GM18511 (cell line): ENCODE results near the gene NPNT.
A peak's percentile ranks its signal among the peaks of the same experiment; 100 is the strongest.

ENCODE experiments used
- ATAC-seq: cut with Tn5 transposase; IDR thresholded peaks from one replicate; pipeline ENCODE4 v1.9.1; 2021; ENCODE audit warnings: mild to moderate bottlenecking, moderate library complexity; ENCODE audit not compliant: unreplicated experiment

The NPNT gene

GRCh38 chr4:105917171-105917685 lies 22.0 kb downstream of the NPNT start:
- ATAC-seq = no peak

DNA sequence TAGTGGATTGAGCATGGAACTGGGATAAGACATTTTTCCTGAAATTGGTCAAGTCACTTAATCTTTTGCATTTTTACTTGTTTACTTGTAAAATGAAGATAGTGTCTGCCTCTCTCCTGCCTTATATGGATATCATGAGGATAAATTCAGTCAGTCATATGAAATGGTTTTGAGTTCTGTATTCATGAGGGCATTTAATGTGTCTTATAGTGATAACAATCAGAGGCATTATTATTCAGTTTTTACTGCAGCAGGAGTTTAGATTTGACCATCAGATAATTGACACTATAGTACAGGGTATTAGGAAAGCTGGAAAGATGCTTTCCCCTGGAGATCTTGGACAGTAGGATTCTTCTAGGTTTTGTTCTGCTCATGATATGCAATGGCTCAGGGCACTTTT lies 26.0 kb downstream of the NPNT start:
- ATAC-seq = no peak

GRCh38 chr4:105923497-105924238 lies 28.4 kb downstream of the NPNT start:
- ATAC-seq = no peak

- ATAC-seq = no peak
Measured at GRCh38 chr4:105924341-105924740, 29.1 kb downstream of the NPNT start.

DNA sequence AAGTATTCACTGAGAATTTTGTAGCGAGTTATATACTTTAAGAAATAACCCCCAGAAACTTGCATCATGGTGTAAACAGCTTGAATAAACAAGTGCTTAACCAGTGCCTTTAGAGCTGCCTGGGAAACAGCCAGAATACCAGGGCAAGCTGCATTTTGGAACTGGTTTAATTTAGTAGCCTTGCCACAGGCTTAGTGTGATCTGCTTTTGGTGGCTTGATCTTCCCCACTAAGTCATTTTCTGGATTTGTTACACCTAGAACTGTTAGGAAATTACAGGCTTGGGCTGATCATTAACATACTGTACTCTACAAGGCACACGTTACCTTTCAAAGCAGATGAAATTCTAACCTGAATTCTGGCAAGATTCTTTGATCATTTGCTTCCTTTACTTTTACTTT lies 35.4 kb downstream of the NPNT start:
- no peak for ATAC-seq

GRCh38 chr4:105933083-105933482 lies 37.8 kb downstream of the NPNT start:
- peak; percentile 63 for ATAC-seq

DNA sequence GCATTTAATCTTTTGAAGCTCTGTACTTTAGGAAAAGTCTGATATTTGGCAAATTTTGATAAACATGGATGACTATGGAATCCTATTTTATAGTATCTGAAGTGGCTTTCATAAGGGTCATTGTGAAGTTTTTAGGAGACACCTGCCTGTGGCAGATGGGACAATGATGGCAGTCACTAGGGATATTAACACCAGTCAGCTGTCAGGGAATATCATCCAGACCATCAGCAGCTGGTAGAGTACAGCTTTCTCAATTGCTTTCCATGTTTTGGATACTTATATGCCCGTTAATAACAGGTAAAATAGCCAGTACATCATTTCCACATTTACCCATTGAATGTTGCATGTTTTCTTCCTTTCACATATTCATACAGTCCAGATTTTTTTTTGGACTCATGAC lies 39.1 kb downstream of the NPNT start:
- ATAC-seq = no peak

- ATAC-seq = no peak
Measured at GRCh38 chr4:105936901-105937300, 41.6 kb downstream of the NPNT start.

DNA sequence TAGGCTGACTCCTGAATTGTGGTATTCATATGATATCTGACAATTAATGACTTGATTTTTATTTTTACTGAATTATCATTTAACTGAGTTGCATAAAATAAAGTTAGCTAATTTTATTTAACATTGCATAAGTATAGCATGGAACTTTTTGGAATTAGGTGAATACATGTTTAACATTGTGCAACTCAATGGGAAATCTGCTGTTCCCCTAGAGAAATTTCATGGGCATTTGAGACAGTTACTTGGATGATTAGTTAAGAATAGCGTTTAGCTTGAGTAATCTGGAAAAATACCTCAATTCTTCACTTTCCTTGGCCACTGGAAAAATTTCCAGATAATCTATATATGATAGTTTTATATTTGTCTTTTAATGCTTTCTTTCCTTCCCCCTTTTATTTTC lies 42.5 kb downstream of the NPNT start:
- ATAC-seq = no peak

- ATAC-seq = no peak
Measured at GRCh38 chr4:105943234-105943633, 48.0 kb downstream of the NPNT start.

GRCh38 chr4:105944540-105944939 lies 49.3 kb downstream of the NPNT start:
- ATAC-seq = no peak

DNA sequence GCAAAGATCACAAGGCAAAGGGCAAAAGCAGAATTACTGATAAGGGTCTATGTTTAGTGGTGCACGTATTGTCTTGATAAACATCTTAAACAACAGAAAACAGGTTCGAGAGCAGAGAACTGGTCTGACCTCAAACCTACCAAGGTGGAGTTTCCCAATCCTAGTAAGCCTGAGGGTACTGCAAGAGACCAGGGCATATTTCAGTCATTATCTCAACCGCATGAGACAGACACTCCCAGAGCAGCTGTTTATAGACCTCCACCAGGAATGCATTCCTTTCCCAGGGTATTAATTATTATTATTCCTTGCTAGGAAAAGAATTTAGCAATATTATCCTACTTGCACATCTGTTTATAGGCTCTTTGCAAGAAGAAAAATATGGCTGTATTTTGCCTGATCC lies 51.5 kb downstream of the NPNT start:
- ATAC-seq = no peak

GRCh38 chr4:105950701-105951100 lies 55.4 kb downstream of the NPNT start:
- ATAC-seq = no peak

- ATAC-seq = no peak
Measured at GRCh38 chr4:105951198-105951597, 55.9 kb downstream of the NPNT start.

- ATAC-seq = no peak
Measured at GRCh38 chr4:105952591-105952990, 57.3 kb downstream of the NPNT start.

GRCh38 chr4:105956569-105956968 lies 61.3 kb downstream of the NPNT start:
- no peak for ATAC-seq

DNA sequence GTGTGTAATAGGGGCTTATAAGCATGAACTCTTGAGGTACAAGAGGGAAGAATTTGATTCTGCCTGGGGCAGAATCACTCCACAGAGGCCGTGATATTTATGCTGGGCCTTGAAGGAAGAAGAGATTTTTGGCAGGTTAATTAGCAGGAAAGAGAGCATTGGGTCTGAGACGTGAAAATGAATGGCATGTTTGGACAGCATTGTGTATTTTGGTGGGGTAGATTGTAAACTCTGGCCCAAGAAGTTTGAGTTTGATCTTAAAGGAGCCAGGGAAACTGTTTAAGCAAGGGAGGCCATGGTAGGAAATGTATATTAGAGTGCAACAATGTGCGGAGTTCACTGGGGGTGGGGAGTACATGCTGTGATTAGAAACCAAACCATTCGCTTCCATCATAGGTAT lies 62.4 kb downstream of the NPNT start:
- ATAC-seq = no peak

DNA sequence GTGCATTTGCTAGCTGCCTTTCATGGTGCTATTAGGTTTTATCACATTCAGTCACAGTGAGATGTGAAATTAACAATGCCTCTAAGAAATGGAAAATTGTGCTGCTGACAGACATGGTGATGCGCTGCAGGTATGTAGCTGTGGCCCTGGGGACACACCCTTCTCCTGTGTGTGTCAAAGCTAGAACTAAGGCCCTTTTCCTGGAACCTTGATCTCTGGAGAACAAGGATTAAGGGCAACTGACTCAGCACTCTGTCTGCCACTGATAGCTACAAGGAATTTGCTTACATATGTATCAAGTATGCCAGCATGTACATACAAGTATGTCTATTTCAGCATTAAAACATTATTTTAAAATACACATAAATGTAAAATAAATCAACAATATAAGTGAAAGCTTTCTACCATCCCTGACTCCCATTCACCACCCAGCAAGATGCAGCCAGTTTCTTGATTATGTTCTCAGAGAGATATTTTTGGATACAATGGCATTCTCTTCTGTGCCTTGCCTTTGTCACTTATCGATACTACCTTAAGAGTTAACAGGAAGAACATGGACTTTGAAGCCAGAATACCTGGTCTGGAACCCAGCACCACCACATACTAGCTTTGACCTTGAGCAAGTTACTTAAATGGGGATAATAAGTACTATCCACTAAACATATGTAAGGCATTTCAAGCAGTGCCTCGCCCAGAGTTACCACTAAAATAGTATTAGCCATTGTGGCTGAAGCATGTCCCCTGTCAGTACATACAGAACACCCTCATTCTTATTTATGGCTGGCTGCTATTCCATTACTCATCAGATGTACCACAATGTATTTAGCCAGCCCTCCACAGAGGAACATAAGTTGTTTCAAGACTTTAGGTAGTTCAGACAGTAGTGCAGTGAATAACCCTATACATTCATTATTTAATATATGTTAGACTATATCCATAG lies 68.5 kb downstream of the NPNT start:
- no peak for ATAC-seq

- no peak for ATAC-seq
Measured at GRCh38 chr4:105965183-105965800, 70.0 kb downstream of the NPNT start.

DNA sequence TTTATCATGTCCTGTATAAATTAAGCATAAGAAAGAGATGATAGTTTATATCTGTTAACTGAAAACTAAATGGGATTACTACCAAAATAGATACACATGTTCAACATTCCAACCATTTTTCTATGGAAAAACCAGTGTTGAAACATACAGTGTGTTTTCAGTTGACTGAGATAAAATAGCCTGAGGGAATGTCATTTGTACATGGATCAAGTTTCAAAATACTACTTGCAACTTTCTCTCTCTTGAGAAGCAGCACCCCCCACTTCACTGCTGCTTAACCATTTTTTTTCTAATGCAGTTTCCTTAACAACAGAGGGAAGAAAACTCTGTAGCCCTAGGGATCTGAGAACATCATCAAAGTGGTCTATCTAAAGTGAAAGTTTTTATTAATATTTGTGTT lies 70.8 kb downstream of the NPNT start:
- ATAC-seq = no peak

GRCh38 chr4:105967058-105967658 lies 71.9 kb downstream of the NPNT start:
- ATAC-seq = no peak
